ENCODE results near the gene IREB2. TPM values are rescaled to one million over a fixed set of nuclear protein-coding genes. Genes with fewer than 3 reads are reported as not detected.

The IREB2 gene
- total RNA-seq, 2 experiments from 2014 or later, result 84.3 to 89.0 TPM

- DNase-seq (peak in 3 of 14 experiments; percentile 12 to 47 (median 39)), ATAC-seq (ENCODE audit: poor library complexity) (no peak)
- no peaks in the 10 kb centered on the region for H3K9me3 ChIP-seq (ENCODE audit: control insufficient read depth in 1 of 2, insufficient read depth in 1 of 2, low read length in 2 of 2)
- H3K4me1 ChIP-seq (ENCODE audit: insufficient read depth, low read length), result peaks cover 23% of the 10 kb centered on the region
- TF ChIP-seq, protein P1, sequence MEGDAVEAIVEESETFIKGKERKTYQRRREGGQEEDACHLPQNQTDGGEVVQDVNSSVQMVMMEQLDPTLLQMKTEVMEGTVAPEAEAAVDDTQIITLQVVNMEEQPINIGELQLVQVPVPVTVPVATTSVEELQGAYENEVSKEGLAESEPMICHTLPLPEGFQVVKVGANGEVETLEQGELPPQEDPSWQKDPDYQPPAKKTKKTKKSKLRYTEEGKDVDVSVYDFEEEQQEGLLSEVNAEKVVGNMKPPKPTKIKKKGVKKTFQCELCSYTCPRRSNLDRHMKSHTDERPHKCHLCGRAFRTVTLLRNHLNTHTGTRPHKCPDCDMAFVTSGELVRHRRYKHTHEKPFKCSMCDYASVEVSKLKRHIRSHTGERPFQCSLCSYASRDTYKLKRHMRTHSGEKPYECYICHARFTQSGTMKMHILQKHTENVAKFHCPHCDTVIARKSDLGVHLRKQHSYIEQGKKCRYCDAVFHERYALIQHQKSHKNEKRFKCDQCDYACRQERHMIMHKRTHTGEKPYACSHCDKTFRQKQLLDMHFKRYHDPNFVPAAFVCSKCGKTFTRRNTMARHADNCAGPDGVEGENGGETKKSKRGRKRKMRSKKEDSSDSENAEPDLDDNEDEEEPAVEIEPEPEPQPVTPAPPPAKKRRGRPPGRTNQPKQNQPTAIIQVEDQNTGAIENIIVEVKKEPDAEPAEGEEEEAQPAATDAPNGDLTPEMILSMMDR (IDR thresholded peaks at IDR 0.05), result no peak
- Mint-ChIP-seq H3K36me3 (ENCODE audit: low read depth) (peaks cover 28% of the 10 kb centered on the region), H3K4me1 (ENCODE audit: low read depth) (peaks cover 90% of the 10 kb centered on the region), H3K4me3 (peak overlapping the region; percentile 58), H3K9me3 (no peaks in the 10 kb centered on the region), H3K27me3 (no peaks in the 10 kb centered on the region), H3K27ac (peak overlapping the region; percentile 80)
- H3K27me3 ChIP-seq (ENCODE audit: control insufficient read depth in 1 of 2, insufficient read depth in 2 of 2, low read length in 2 of 2), result no peaks in the 10 kb centered on the region
- POLR2A ChIA-PET, result no interaction called here
- H3K36me3 ChIP-seq (ENCODE audit: insufficient read depth, low read length), result peaks cover 4% of the 10 kb centered on the region
- intact Hi-C loops (cut with DNase I, micrococcal nuclease), result no loop called here
- no peak overlapping the region for H3K27ac ChIP-seq (ENCODE audit: low read depth in 1 of 2, low read length in 2 of 2)
- no peak overlapping the region for H3K4me3 ChIP-seq (ENCODE audit: low read length)
- CTCF ChIA-PET, result no interaction called here
These were observed 17.0 kb downstream of the IREB2 start for GRCh38 chr15:78454992-78455391.

GRCh38 chr15:78455749-78456148, 17.7 kb downstream of the IREB2 start:
- Histone ChIP-seq H3K9me3 (ENCODE audit: control insufficient read depth in 1 of 2, insufficient read depth in 1 of 2, low read length in 2 of 2) (no peaks in the 10 kb centered on the region), H3K4me3 (ENCODE audit: low read length) (no peak overlapping the region), H3K36me3 (ENCODE audit: insufficient read depth, low read length) (no peaks in the 10 kb centered on the region), H3K4me1 (ENCODE audit: insufficient read depth, low read length) (peaks cover 23% of the 10 kb centered on the region), H3K27ac (ENCODE audit: low read depth in 1 of 2, low read length in 2 of 2) (no peak overlapping the region), H3K27me3 (ENCODE audit: control insufficient read depth in 1 of 2, insufficient read depth in 2 of 2, low read length in 2 of 2) (no peaks in the 10 kb centered on the region)
- Mint-ChIP-seq H3K9me3 (no peaks in the 10 kb centered on the region), H3K27ac (peak overlapping the region; percentile 80), H3K27me3 (no peaks in the 10 kb centered on the region), H3K4me1 (ENCODE audit: low read depth) (peaks cover 90% of the 10 kb centered on the region), H3K4me3 (no peak overlapping the region), H3K36me3 (ENCODE audit: low read depth) (peaks cover 23% of the 10 kb centered on the region)
- TF ChIP-seq, protein P1 (IDR thresholded peaks at IDR 0.05), result no peak
- POLR2A ChIA-PET, result no interaction called here
- intact Hi-C loops (cut with DNase I, micrococcal nuclease), result no loop called here
- ATAC-seq (ENCODE audit: poor library complexity), result no peak
- CTCF ChIA-PET, result no interaction called here
- DNase-seq, result no peak

DNA sequence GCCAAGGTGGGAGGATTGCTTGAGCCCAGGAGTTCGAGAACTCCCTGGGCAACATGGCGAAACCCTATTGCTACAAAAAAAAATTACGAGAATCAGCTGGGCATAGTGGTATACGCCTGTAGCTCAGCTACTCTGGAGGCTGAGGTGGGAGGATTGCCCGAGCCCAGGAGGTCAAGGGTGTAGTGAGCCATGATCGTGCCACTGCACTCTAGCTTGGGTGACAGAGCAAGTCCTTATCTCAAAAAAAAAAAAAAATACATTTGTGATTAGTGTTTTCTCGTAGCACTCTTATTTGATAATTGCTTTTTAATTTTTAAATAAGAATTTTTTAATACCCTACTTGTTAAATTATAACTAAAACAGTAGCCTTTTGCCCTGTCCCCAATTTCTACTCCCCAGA, 18.4 kb downstream of the IREB2 start:
- Histone ChIP-seq H3K4me1 (ENCODE audit: insufficient read depth, low read length) (peaks cover 23% of the 10 kb centered on the region), H3K27me3 (ENCODE audit: control insufficient read depth in 1 of 2, insufficient read depth in 2 of 2, low read length in 2 of 2) (no peaks in the 10 kb centered on the region), H3K36me3 (ENCODE audit: insufficient read depth, low read length) (no peaks in the 10 kb centered on the region), H3K4me3 (ENCODE audit: low read length) (no peak overlapping the region), H3K27ac (ENCODE audit: low read depth in 1 of 2, low read length in 2 of 2) (no peak overlapping the region), H3K9me3 (ENCODE audit: control insufficient read depth in 1 of 2, insufficient read depth in 1 of 2, low read length in 2 of 2) (no peaks in the 10 kb centered on the region)
- POLR2A ChIA-PET, result no interaction called here
- intact Hi-C loops (cut with DNase I, micrococcal nuclease), result no loop called here
- DNase-seq (no peak), ATAC-seq (ENCODE audit: poor library complexity) (no peak)
- H3K4me3 Mint-ChIP-seq, result no peak overlapping the region
- CTCF ChIA-PET, result no interaction called here
- no peaks in the 10 kb centered on the region for H3K27me3 Mint-ChIP-seq
- H3K4me1 Mint-ChIP-seq (ENCODE audit: low read depth), result peaks cover 96% of the 10 kb centered on the region
- peaks cover 30% of the 10 kb centered on the region for H3K36me3 Mint-ChIP-seq (ENCODE audit: low read depth)
- peak overlapping the region; percentile 80 for H3K27ac Mint-ChIP-seq
- TF ChIP-seq, protein P1 (IDR thresholded peaks at IDR 0.05), result no peak
- H3K9me3 Mint-ChIP-seq, result no peaks in the 10 kb centered on the region

Measured in CD4-positive, alpha-beta T cell (primary cell).